ENCODE measurements around the gene NOL12. TPM values are rescaled to one million over a fixed set of nuclear protein-coding genes. Genes with fewer than 3 reads are reported as not detected.
"Not testable (repeated sequence)": the region's sequence is repeated elsewhere in the genome, so short reads cannot be mapped to it uniquely, and the experiment has no call there.

Gene NOL12
- total RNA-seq, 1 donor from 2014 or later, result 11.5 TPM

DNA sequence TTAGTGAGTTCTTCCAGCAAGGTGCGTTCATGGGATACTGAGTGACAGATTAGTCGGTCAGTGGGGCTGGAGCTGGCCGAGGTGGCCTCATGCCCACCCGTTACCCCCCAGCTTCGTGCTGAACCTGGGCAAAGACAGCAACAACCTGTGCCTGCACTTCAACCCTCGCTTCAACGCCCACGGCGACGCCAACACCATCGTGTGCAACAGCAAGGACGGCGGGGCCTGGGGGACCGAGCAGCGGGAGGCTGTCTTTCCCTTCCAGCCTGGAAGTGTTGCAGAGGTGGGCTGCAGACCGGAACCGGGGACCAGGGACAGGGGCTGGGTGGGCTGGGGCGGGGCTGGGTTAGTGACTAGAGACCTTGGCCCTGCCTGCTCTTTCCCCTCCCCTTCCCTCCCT lies 7.8 kb upstream of the NOL12 start:
- DNase-seq (ENCODE audit: low read depth), result no peak

DNA sequence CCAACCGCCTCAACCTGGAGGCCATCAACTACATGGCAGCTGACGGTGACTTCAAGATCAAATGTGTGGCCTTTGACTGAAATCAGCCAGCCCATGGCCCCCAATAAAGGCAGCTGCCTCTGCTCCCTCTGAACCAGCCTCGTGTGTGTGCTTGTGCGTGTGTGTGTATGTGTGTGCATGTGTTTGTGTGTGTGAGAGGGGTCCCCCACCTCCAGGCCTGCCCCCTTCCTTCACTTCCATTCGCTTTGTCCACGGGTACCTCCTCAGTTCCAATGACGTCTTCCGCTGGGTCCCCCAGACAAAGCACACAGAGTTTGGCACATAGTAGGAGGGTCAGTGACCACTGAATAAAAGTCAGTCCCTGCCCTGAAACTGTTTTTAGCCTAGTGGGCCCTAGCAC lies 6.5 kb upstream of the NOL12 start:
- no peak for DNase-seq (ENCODE audit: low read depth)

DNA sequence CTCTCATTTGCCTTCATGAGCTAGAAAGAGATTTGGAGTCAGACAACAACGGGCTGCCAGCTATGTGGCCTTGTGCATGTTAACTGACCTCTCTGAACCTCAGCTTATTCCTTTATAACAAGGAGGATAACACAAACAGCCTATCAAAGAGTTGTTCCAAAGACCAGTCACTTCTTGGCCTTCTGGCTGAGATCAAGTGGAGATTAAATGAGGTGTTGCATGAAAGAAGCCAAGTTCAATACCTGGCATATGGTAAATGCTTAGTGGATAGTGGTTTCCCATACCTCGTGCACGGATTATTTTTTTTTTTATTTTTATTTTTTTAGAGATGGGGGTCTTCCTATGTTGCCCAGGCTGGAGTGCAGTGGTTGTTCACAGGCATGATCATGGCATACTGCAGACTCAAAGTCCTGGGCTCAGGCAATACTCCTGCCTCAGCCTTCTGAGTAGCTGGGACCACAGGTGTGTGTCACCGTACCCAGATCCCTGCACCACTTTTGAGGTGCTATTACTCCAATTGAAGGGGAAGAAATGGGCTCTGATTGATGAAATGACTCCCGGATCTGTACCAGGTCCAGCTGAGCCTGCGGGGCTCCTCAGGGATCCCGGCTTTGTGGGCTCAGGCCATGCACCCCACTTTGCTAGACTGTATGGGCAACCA lies 5.8 kb upstream of the NOL12 start:
- DNase-seq (ENCODE audit: low read depth), result no peak

DNA sequence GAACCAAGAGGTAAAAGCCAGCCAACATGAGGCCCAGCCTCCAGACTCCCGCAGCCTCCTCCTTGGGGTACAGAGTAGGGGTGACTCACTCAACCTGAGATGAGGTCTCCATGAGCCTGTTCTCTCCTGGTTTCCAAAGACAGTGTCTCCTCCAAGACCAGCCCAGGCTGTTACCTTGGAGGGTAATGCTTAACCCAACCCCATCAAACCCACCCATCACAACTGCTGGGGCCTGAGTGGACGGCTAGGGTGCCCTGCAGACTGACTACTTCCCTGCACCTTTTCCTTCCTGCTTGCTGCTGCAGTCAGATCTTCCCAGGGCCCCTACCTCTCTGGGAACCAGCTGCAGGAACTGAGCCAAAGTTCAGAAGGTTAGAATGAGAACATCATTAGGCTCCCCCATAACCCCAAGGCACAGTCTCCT lies 5.1 kb upstream of the NOL12 start:
- DNase-seq (ENCODE audit: low read depth), result no peak

DNA sequence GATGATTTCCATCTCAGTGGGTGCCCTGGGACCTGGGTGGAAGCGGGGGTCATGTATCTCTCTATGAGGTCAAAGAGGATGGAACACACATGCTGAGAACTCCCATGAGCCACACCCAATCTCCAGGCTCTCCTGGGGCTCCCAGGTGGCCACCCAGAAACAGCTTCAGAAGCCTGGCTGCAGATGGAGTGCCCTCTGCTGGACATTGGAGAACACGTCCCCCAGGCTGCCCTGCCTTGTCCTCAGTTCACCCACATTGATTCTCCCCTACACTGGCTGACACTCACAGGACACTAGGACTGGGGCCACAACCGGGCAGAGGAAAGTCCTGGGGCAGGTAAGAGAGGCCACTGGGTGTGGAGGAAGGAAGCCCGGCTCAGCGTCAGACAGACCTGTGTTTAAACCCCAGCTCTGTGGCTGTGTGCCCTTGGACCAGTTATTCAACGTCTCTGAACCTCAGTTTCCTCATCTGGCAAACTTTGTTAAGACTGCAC lies 4.5 kb upstream of the NOL12 start:
- DNase-seq (ENCODE audit: low read depth), result peak; percentile 80

DNA sequence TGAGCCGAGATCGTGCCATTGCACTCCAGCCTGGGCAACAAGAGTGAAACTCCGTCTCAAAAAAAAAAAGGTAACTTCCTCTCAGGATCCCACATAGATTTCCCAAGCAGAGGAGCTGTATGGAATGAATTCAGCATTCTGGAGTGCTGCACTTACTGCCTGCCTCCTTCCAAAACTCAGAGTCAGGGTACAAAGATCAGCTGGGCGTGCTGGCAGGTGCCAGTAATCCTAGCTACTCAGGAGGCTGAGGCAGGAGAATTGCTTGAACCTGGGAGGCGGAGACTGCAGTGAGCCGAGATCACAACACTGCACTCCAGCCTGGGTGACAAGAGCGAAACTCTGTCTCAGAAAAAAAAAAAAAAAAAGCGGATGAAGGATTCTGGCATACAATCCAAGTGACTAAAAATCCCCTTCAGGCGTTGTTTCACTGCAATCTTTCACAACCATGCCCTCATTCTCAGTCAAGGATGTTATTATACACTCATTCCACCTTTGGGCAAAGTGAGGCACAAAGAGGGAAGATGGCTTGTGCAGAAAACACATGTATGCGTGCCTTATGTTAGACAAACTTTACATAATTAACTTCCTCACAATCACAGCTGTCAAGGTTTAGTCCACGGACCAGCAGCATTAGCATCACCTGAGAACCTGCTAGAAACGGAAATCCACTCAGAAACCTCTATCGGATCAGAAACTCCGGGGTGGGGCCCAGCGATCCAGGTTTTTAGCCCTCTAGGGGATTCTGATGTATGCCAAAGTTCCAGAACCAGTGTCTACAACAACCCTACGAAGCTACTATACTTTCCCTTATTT lies 1.1 kb upstream of the NOL12 start:
- DNase-seq (ENCODE audit: low read depth), result no peak

DNA sequence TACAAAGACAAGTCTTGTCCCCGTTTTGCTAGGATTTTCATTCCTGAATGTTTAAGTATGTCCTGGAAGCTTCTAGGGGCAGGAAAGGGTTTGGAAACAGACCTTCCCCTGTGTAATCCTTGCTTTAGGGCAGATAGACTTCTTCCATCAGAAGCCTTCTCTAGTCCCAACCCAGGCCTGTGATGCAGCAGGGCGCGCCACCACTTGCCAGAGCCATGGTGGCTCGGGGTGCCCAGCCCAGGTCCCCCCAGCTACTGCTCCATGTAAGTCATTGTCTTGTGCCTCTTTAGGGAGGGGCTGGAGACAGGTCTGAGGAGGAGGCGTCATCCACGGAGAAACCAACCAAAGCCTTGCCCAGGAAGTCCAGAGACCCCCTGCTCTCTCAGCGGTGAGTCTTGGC lies 4.3 kb downstream of the NOL12 start:
- no peak for DNase-seq (ENCODE audit: low read depth)

DNA sequence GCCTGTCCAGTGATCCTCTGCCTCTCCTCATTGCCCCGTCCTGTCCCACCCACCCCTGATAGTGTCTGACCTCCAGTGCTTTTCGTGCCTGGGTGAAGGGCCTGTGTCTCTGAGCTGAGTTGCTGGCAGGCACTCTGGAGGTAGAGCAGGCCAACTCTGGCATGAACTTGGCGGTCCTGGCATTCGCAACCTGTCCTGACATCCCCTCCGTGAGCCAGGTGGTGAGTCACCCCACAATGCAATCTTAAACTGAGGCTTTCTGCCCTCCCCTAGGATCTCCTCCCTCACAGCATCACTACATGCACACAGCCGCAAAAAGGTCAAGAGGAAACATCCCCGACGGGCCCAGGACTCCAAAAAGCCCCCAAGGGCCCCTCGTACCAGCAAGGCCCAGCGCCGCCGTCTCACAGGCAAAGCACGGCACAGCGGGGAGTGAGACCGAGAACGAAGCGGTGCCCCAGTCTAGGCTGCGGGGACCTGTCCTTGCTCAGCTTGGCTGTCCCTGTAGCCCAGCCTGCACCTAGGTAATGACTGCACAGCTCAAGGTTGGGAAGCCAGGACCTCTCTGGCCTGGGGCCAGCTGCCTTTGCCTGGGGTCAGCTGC lies 4.9 kb downstream of the NOL12 start:
- no peak for DNase-seq (ENCODE audit: low read depth)

DNA sequence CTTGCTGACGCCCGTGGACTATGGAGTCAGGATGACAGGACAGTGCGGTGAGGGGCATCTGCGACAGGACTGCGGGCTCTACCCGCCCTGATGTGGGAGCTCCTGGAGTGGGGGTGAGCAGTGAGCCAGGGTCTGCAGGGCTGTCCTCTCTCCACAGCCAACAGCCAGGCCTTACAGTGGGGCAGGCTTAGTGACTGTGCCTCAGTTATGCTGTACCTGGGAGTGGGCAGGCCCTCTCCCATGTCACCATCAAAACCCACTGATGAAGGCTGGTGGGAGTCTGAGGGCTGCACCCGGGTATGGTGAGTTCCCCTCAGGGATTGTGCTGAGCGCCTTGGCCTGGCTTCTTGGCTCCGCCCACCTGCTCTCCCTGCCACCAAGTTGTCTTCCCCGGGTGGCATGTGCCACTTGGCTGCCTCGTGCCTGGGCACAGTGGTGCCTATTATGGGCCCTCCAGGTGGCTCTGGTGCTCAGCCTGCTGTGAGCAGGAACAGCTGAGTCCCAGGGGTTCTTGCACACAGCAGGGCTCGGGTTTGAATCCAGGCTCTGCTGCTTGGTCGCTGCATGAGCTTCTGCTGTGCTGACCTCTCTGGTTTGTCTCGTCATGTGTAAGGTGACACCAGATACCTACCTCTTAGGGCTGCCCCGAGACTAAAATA lies 6.6 kb downstream of the NOL12 start:
- no peak for DNase-seq (ENCODE audit: low read depth)

DNA sequence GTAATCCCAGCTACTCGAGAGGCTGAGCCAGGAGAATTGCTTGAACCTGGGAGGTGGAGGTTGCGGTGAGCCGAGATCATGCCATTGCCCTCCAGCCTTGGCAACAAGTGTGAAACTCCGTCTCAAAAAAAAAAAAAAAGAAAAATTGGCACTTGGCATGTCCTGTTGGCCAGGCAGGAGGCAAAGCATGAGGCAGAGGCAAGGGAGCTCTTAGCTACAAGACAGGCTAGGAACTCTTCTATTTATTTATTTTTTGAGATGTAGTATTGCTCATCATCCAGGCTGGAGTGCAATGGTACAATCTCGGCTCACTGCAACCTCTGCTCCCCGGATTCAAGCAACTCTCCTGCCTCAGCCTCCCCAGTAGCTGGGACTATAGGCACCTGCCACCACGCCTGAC lies 8.0 kb downstream of the NOL12 start:
- DNase-seq (ENCODE audit: low read depth), result not testable (repeated sequence)

DNA sequence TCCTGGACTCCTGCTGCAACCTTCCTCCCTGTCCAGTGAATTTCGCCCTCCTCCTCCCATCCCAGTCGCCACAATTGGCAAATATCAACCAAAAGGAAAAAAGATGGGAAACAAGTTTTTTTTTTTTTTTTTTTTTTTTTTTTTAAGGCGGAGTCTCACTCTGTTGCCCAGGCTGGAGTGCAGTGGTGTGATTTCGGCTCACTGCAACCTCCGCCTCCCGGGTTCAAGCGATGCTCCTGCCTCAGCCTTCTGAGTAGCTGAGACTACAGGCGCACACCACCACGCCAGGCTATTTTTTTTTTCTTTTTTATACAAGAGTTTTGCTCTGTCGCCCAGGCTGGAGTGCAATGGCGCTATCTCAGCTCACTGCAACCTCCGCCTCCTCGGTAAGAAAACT lies 10.1 kb downstream of the NOL12 start:
- not testable (repeated sequence) for DNase-seq (ENCODE audit: low read depth)

DNA sequence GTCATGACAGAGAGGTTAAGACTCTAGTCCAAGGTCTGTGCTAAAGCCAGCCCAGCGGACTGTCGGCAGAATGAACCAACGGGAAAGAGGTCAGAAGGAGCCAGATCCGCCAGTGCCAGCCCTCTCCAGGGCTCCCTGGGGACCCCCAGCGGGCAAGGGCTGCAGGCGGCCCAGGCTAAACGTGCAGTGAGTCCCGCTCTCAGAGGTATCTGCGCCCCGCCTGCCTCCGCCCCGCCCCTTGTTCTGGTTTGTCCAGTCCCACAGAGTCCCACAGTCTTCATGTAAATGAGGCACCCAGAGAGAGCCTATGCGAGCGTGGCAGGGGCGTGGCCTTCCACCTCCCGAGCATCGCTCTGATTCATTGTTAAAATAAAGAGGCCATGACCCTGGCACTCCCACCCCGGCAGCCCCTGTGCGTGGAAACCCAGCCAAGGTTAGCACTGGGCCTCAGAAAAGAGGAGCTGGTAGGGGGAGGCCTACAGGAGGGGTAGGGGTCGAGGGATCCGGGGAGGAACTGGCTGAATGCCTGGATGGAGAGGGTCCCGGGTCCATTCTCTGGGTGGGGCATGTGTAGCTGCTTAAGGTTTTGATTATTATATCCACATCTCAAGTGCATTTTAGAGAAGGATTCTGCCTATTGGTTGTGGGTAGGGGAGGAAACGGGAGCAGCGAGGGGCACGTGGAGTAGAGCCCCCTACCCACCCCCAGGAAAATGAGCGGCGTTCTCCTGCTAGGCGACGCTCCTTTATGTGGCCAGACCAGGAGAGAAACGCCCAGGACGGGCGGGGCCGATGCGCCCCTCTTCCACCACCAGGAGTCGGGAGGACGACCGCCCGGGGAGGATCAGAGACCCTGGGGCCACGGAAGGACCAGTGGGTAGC lies 10.8 kb downstream of the NOL12 start, which contains the start of gene TRIOBP:
TSS of gene TRIOBP (plus strand) at position 392 of the 881 bp plus-strand sequence. CDS start 4,318 bp downstream, outside the sequence.
- DNase-seq (ENCODE audit: low read depth), result peak; percentile 97

DNA sequence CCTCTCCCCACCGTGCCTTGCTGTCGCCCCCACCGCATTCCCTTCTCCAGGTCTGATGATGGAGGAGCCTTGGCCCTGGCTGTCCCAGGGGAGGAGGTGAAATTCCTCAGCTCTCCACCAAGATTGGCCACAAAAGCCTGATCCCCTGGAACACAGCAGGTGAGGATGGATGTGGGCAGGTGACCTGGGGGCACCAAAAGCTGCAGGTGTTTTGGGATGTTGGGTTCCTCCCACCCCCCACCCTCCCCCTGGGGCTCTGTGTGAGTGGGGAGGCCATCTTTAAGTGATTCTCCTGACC lies 11.3 kb downstream of the NOL12 start:
- DNase-seq (ENCODE audit: low read depth), result no peak

DNA sequence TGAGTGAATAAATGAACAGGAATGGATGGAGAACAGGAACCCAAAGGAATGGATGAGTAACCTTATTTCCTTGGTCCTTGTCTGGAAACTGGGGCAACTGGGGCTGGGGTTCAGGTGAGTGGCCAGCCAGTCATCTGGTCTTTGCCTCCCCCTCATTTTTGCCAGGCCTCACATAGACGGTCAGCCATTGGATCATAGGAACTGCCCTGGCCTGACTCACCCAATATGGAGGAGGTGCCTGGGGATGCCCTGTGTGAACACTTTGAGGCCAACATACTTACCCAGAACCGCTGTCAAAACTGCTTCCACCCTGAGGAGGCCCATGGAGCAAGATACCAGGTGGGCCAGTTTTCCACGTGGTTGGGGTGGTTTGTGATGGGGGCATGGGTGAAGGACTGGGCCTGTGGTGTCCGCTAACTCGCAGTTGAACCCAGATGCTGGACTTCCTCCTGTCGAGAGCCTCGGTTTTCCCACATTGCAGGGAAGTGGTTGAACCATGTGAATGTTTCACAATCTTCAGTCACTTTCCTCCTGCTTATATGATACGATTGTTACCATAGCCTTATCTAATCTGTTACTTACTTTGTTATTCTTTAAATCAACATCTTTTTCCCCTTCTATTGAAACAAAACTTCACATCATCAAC lies 15.1 kb downstream of the NOL12 start:
- no peak for DNase-seq (ENCODE audit: low read depth)

DNA sequence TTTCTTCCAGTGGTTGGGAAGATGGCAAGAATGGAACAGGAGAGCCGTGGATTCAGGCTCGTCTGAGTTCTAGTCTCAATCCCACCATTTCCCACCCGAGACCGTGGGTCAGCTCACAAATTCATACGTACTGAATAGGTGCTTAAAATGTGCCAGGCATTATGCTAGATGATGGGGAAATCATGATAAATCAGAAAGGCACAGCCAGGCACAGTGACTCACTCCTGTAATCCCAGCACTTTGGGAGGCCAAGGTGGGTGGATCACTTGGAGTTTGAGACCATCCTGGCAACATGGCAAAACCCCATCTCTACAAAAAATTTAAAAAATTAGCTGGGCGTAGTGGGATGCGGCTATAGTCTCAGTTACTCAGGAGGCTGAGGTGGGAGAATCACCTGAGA lies 17.8 kb downstream of the NOL12 start:
- no peak for DNase-seq (ENCODE audit: low read depth)

DNA sequence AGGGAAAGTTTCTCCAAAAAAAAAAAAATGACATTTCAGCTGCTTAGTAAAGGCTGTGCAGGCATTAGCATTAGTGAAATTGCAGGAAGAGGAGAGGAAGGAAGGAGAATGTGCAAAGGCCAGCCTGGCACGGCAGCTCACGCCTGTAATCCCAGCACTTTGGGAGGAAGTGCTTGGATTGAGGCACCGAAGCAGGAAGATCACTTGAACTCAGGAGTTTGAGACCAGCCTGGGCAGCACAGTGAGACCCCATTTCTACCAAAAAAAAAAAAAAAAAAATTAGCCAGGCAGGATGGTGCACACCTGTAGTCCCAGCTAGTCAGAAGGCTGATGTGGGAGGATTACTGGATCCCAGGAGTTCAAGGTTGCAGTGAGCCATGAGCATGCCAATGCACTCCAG lies 18.5 kb downstream of the NOL12 start:
- DNase-seq (ENCODE audit: low read depth), result no peak

DNA sequence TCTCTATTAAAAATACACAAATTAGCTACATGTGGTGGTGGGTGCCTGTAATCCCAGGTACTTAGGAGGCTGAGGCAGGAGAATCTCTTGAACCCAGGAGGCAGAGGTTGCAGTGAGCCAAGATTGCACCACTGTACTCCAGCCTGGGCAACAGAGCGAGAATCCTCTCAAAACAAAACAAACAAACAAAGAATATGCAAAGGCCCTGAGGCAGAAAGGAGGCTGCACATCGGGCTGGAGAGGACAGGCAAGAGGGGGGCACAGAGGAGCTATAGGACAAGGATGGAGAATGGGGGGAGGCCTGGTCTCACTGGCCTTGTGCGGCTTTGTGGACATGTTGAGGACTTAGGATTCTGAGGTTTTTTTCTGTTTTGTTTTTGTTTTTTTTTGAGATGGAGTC lies 19.1 kb downstream of the NOL12 start:
- no peak for DNase-seq (ENCODE audit: low read depth)

DNA sequence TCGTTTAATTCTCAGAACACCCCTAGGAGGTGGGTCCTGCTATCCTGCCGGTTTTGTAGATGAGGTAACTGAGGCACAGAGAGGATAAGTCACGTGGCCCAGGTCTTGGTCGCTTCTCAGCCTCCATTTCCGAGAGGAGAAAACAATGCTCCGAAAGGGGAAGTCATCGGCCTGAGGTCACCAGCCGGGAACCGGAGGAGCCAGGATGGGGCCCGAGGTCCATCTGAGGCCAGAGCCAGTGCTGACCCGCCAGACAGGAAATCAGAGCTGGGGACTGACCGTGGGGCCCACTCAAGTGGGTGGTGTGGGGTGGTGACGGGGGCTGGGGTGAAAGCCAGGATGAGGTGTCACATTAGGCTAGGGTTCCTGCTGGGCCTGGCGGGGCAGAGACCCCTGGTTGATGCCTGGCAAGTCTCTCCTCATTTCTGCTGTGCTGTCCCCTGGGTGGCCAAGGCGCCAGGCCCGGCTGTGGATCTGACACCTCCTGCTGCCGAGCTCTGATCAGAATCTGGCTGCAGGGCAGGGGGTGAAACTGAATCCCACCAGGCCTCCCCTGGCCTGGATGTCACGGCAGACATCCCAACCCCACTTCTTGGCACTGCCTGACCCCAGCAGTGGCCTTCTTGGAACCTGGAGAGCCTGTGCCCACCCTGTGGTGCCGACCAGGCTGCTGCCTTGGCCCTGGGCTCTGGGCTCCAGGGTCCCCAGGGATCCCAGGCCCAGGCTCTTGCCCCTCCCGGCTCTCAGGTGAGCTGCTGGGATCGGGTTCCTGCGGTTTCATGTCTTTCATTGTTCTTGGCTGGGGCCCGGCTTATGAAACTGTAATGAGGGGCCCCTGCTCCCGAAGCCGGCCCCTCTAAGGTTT lies 22.7 kb downstream of the NOL12 start:
- DNase-seq (ENCODE audit: low read depth), result no peak

DNA sequence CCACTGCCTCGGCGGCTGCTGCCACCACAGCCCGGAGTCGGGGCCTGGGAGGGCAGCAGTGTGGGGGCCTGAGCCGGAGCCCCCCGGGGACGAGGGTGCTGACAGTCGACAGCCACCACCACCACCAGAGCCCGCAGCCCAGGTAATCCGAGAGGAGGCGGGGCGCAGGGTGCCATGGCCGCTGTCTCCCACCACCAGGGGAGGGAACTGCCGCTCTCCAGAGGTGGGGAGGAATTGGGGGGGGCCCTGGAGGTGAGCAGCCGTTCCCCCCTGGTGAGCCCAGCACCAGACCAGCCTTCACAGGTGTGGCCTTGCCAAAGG lies 23.3 kb downstream of the NOL12 start:
- no peak for DNase-seq (ENCODE audit: low read depth)

DNA sequence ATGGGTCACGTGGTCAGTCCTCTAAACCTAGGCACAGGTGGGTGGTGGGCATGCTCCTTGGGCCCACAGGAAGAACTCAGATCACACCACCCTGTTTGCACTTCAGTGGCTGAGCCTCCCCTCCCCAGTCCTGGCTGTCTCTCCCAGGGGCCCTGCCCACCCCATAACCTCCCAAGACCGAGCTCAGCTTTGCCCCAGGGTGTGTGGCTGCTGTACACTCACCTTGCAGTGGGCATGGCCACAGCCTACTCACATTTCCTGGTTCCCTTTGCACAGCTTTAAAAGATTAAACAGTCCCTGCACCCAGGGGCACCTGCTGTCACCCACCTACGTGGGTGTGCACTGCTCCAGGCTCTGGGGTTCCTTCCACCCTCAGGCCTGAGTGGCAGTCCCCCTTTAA lies 24.5 kb downstream of the NOL12 start:
- DNase-seq (ENCODE audit: low read depth), result no peak

Data from myocyte (in vitro differentiated cells).